Breast epithelium (tissue), 4 donors: ENCODE data around the gene KMT2A. TPM values are rescaled to one million over a fixed set of nuclear protein-coding genes. Genes with fewer than 3 reads are reported as not detected.
"Not testable (repeated sequence)": the region's sequence is repeated elsewhere in the genome, so short reads cannot be mapped to it uniquely, and the experiment has no call there.

ENCODE experiments used
- DNase-seq, 2 donors: peaks; one replicate each; pipeline ENCODE4 v3.0.0-alpha.2; 2019; ENCODE audit warnings: low spot score in 2 of 2
- H3K27ac ChIP-seq, 2 donors: fragments of 200-600 bp; sonication (generic) in 1 of 2; one replicate each; pipeline ENCODE4 v1.5.1; 2016 to 2019; ENCODE audit warnings: mild to moderate bottlenecking in 1 of 2
- H3K27me3 ChIP-seq, 2 donors: fragments of 200-600 bp; sonication (generic) in 1 of 2; one replicate each; pipeline versions ENCODE4 v1.5.1 to v1.6.0; 2017 to 2019; ENCODE audit warnings: control low read depth in 1 of 2, mild to moderate bottlenecking in 1 of 2
- H3K36me3 ChIP-seq: fragments of 200-600 bp; one replicate; pipeline ENCODE4 v1.5.1; 2019
- H3K4me1 ChIP-seq, 2 donors: fragments of 200-600 bp; sonication (generic); one replicate each; pipeline ENCODE4 v1.5.1; 2016 to 2019; ENCODE audit warnings: control low read depth in 1 of 2
- H3K4me3 ChIP-seq, 3 donors: fragments of 200-600 bp; sonication (generic); 1 replicate in 2 of 3; 2 replicates in 1 of 3; pipeline ENCODE4 v1.5.1; 2016 to 2019; ENCODE audit warnings: mild to moderate bottlenecking in 3 of 3, moderate library complexity in 2 of 3
- H3K9me3 ChIP-seq, 2 donors: fragments of 200-600 bp; sonication (generic) in 1 of 2; one replicate each; pipeline ENCODE4 v1.5.1; 2016 to 2019; ENCODE audit warnings: control low read depth in 1 of 2
- CTCF ChIP-seq, 3 donors: fragments of 450-650 bp; IDR thresholded peaks; one replicate each; pipeline ENCODE4 v1.5.1; 2016 to 2017; ENCODE audit warnings: antibody characterized with exemption in 3 of 3, mild to moderate bottlenecking in 3 of 3, moderate library complexity in 3 of 3
- POLR2A ChIP-seq: fragments of 450-650 bp; IDR thresholded peaks from one replicate; pipeline ENCODE4 v1.6.1; 2016; ENCODE audit warnings: antibody characterized with exemption, mild to moderate bottlenecking, moderate library complexity
- POLR2AphosphoS5 ChIP-seq, 3 donors: sonication (generic); formaldehyde crosslinking; IDR thresholded peaks; one replicate each; pipeline ENCODE4 v1.6.1; 2017; ENCODE audit warnings: antibody characterized with exemption in 3 of 3
- intact Hi-C: fragments of 100-400 bp; cut with DNase I; formaldehyde crosslinking; loops from one replicate; pipeline ENCODE4 v1.15.1; 2023; ENCODE audit warnings: low total_unique reads
- total RNA-seq, 3 donors: library from RNA; depleted of rRNA; stranded (reverse); fragments of >200 nt; gene quantifications; one replicate each; pipeline ENCODE4 v1.1.0, GENCODE V29; 2016

Gene KMT2A
- total RNA-seq, 3 donors from 2014 or later: 67.4 to 100.0 (median 79.6) TPM

GRCh38 chr11:118411530-118411929 lies 24.8 kb upstream of the KMT2A start:
- intact Hi-C loops: no loop called here
- DNase-seq: no peak
- H3K36me3 ChIP-seq: no peaks in the 10 kb centered on the region
- H3K27ac ChIP-seq: no peak overlapping the region
- H3K9me3 ChIP-seq: no peaks in the 10 kb centered on the region
- H3K4me3 ChIP-seq: no peak overlapping the region
- no peaks in the 10 kb centered on the region for H3K4me1 ChIP-seq
- TF ChIP-seq POLR2A (no peak), POLR2AphosphoS5 (IDR thresholded peaks at IDR 0.05) (no peak), CTCF (IDR thresholded peaks at IDR 0.05) (no peak)
- no peaks in the 10 kb centered on the region for H3K27me3 ChIP-seq

GRCh38 chr11:118412921-118413320 lies 23.4 kb upstream of the KMT2A start:
- intact Hi-C loops: no loop called here

GRCh38 chr11:118415062-118415738 lies 21.1 kb upstream of the KMT2A start:
- no peaks in the 10 kb centered on the region for H3K27me3 ChIP-seq
- no peak for DNase-seq

More at GRCh38 chr11:118412921-118413320, 23.4 kb upstream of the KMT2A start:
- no peaks in the 10 kb centered on the region for H3K27me3 ChIP-seq
- no peak overlapping the region for H3K27ac ChIP-seq
- no peak for TF ChIP-seq POLR2AphosphoS5 (IDR thresholded peaks at IDR 0.05)
- TF ChIP-seq POLR2A: no peak
- no peak for TF ChIP-seq CTCF (IDR thresholded peaks at IDR 0.05)
- H3K36me3 ChIP-seq: no peaks in the 10 kb centered on the region
- no peak overlapping the region for H3K4me3 ChIP-seq
- no peaks in the 10 kb centered on the region for H3K9me3 ChIP-seq
- no peaks in the 10 kb centered on the region for H3K4me1 ChIP-seq
- DNase-seq: no peak

GRCh38 chr11:118415739-118416068 lies 20.6 kb upstream of the KMT2A start:
- Histone ChIP-seq H3K36me3 (no peaks in the 10 kb centered on the region), H3K27me3 (no peaks in the 10 kb centered on the region), H3K9me3 (no peaks in the 10 kb centered on the region), H3K4me1 (no peaks in the 10 kb centered on the region), H3K27ac (no peak overlapping the region), H3K4me3 (no peak overlapping the region)
- TF ChIP-seq CTCF (IDR thresholded peaks at IDR 0.05) (no peak), POLR2A (no peak), POLR2AphosphoS5 (IDR thresholded peaks at IDR 0.05) (no peak)
- intact Hi-C loops: no loop called here
- DNase-seq: no peak

More at GRCh38 chr11:118415062-118415738, 21.1 kb upstream of the KMT2A start:
- Histone ChIP-seq H3K4me3 (no peak overlapping the region), H3K36me3 (no peaks in the 10 kb centered on the region), H3K27ac (no peak overlapping the region), H3K4me1 (no peaks in the 10 kb centered on the region), H3K9me3 (no peaks in the 10 kb centered on the region)
- intact Hi-C loops: no loop called here
- TF ChIP-seq CTCF (IDR thresholded peaks at IDR 0.05): no peak
- no peak for TF ChIP-seq POLR2AphosphoS5 (IDR thresholded peaks at IDR 0.05)
- TF ChIP-seq POLR2A: no peak

GRCh38 chr11:118416900-118417299 lies 19.4 kb upstream of the KMT2A start:
- H3K4me3 ChIP-seq, H3K27me3 ChIP-seq, H3K4me1 ChIP-seq, H3K9me3 ChIP-seq, intact Hi-C loops, H3K36me3 ChIP-seq, H3K27ac ChIP-seq, DNase-seq: not testable (repeated sequence)

- no peaks in the 10 kb centered on the region for H3K36me3 ChIP-seq
- intact Hi-C loops: no loop called here
- no peak for DNase-seq
- no peak for TF ChIP-seq POLR2A
- no peak for TF ChIP-seq CTCF (IDR thresholded peaks at IDR 0.05)
- no peak for TF ChIP-seq POLR2AphosphoS5 (IDR thresholded peaks at IDR 0.05)
- H3K9me3 ChIP-seq: no peaks in the 10 kb centered on the region
- no peaks in the 10 kb centered on the region for H3K27me3 ChIP-seq
- H3K4me1 ChIP-seq: no peaks in the 10 kb centered on the region
- no peak overlapping the region for H3K27ac ChIP-seq
- no peak overlapping the region for H3K4me3 ChIP-seq
These were observed 18.5 kb upstream of the KMT2A start for GRCh38 chr11:118417801-118418200.
